AG04449 (cell line): ENCODE measurements around the gene PFN2.
"Not testable (repeated sequence)": the region's sequence is repeated elsewhere in the genome, so short reads cannot be mapped to it uniquely, and the experiment has no call there.

ENCODE experiments used
- CTCF ChIA-PET: fragments of 350-600 bp; formaldehyde crosslinking; extraction: SDS; loops from one replicate; lab custom pipeline; 2021; ENCODE audit warnings: antibody characterized with exemption; lab: Yijun Ruan, JAX
- POLR2A ChIA-PET: fragments of 400-600, 350-600 bp; formaldehyde crosslinking; extraction: SDS; loops from one replicate; lab custom pipeline; 2020; ENCODE audit warnings: antibody characterized with exemption, inconsistent platforms; lab: Yijun Ruan, JAX
- DNase-seq: peaks from one replicate; pipeline ENCODE4 v3.0.0-alpha.2; 2010; ENCODE audit warnings: low read depth, low spot score
- H3K4me3 ChIP-seq: 2 replicates; pipeline ENCODE4 v1.5.1; 2011; ENCODE audit warnings: low read depth, mild to moderate bottlenecking, control low read depth, low read length
- TF ChIP-seq, protein P1 (sequence below): IDR thresholded peaks from one replicate; pipeline ENCODE4 v1.5.1; 2011; ENCODE audit warnings: mild to moderate bottlenecking, moderate library complexity, low read length, control low read depth, inconsistent platforms; ENCODE audit not compliant: insufficient read depth; ENCODE audit errors: missing control alignments

PFN2 gene

DNA sequence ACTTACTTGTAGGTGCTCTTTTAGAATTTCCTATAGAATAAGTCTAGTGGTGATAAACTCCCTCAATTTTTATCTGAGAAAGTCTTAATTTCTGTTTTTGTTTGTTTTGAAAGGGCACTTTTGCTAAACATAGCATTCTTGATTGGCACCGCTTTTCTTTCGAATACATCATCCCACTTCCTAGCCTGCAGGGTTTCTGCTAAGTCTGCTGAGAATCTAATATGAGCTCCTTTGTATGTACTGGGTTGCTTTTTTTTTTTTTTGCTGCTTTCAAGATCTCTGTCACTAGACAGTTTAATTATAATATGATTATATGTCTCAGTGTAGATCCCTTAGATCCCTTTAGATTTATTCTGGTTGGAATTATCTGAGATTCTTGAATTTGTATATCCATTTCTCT, 21.5 kb downstream of the PFN2 start:
- no peak for DNase-seq
- H3K4me3 ChIP-seq: no peak overlapping the region
- TF ChIP-seq, protein P1, sequence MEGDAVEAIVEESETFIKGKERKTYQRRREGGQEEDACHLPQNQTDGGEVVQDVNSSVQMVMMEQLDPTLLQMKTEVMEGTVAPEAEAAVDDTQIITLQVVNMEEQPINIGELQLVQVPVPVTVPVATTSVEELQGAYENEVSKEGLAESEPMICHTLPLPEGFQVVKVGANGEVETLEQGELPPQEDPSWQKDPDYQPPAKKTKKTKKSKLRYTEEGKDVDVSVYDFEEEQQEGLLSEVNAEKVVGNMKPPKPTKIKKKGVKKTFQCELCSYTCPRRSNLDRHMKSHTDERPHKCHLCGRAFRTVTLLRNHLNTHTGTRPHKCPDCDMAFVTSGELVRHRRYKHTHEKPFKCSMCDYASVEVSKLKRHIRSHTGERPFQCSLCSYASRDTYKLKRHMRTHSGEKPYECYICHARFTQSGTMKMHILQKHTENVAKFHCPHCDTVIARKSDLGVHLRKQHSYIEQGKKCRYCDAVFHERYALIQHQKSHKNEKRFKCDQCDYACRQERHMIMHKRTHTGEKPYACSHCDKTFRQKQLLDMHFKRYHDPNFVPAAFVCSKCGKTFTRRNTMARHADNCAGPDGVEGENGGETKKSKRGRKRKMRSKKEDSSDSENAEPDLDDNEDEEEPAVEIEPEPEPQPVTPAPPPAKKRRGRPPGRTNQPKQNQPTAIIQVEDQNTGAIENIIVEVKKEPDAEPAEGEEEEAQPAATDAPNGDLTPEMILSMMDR: no peak
- ChIA-PET POLR2A (no interaction called here), CTCF (interaction anchor here (0.9 to 2.8 kb wide), 4 partner anchors 9 to 268 kb away, joined by 3 to 19 read pairs (median 6); no protein-coding TSS in a partner anchor)

DNA sequence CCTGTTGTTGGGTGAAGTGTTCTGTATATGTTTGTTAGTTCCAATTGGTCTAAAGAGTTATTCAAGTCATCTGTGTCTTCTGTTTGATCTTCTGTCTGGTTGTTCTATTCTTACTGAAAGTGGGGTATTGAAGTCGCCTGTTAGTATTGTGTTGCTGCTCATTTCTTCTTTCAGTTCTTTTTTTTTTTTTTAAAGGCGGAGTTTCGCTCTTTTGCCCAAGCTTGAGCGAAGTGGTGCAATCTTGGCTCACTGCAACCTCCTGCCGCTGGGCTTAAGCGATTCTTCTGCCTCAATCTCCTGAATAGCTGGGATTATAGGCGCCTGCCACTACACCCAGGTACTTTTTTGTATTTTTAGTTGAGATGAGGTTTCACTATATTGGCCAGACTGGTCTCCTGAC, 23.5 kb downstream of the PFN2 start:
- TF ChIP-seq, protein P1: no peak
- POLR2A ChIA-PET: no interaction called here
- no peak overlapping the region for H3K4me3 ChIP-seq
- CTCF ChIA-PET: interaction anchor here (2.3 kb wide), 1 partner anchor 10 kb away, joined by 10 read pairs; no protein-coding TSS in a partner anchor
- no peak for DNase-seq

DNA sequence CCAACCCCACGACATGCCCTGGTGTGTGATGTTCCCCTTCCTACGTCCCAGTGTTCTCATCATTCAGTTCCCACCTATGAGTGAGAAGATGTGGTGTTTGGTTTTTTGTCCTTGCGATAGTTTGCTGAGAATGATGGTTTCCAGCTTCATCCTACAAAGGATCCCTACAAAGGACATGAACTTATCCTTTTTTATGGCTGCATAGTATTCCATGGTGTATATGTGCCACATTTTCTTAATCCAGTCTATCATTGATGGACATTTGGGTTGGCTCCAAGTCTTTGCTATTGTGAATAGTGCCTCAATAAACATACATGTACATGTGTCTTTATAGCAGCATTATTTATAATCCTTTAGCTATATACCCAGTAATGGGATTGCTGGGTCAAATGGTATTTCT, 26.7 kb downstream of the PFN2 start:
- CTCF ChIA-PET: interaction anchor here (1.6 kb wide), 1 partner anchor 240 kb away, joined by 3 read pairs; no protein-coding TSS in a partner anchor
- POLR2A ChIA-PET: not testable (repeated sequence)

DNA sequence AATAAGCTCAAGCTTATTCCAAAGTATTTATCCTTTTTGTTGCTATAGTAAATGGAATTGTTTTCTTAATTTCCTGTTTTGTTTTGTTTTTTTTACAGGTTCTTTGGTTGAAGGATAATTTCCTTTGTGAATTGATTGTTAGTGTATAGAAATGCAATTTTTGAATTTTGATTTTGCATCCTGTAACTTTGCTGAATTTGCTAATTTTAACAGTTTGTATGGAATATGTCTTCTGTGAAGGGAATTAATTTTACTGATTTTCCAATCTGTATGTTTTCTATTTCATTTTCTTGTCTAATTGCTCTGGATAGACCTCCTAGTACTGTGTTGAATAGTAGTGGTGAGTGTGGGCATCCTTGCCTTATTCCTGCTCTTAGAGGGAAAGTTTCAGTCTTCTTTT, 28.3 kb downstream of the PFN2 start:
- TF ChIP-seq, protein P1: no peak
- POLR2A ChIA-PET: no interaction called here
- CTCF ChIA-PET: interaction anchor here (0.7 to 1.2 kb wide), 2 partner anchors 242 to 285 kb away, joined by 3 read pairs; no protein-coding TSS in a partner anchor
- DNase-seq: no peak
- H3K4me3 ChIP-seq: no peak overlapping the region

More for the DNA sequence above, 26.7 kb downstream of the PFN2 start:
- not testable (repeated sequence) for H3K4me3 ChIP-seq, DNase-seq

DNA sequence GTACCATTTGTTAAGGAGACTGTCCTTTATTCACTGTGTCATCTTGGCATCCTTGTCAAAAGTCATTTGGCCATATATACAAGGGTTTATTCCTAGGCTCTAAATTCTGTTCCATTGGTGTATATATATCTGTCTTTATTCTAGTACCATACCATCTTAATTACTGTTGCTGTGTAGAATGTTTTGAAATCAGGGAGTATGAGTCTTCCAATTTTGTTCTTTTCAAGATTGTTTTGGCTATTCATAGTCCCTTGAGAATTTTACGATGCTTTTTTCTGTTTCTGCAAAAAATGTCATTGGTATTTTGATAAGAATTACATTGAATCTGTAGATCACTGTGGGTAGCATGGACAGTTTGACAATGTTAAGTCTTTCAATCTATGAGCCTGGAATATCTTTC, 28.7 kb downstream of the PFN2 start:
- POLR2A ChIA-PET: no interaction called here
- TF ChIP-seq, protein P1: no peak
- H3K4me3 ChIP-seq: no peak overlapping the region
- DNase-seq: no peak
- CTCF ChIA-PET: interaction anchor here (0.7 to 1.2 kb wide), 2 partner anchors 242 to 286 kb away, joined by 3 read pairs; no protein-coding TSS in a partner anchor

DNA sequence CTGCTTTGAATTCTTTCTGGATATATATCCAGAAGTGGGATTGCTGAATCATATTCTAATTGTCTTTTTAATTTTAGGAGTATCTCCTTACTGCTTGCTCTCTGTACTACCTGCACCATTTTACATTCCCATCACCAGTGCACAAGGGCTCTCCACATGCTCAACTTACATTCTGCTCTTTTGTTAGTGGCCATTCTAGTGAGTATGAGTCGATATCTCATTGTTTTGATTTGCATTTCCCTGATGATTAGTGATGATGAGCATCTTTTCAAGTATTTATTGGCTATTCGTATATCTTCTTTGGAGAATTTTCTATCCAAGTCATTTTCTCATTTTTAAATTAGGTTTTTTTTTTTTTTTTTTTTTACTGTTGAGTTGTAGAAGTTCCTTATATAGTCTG, 29.5 kb downstream of the PFN2 start:
- no peak for DNase-seq
- ChIA-PET POLR2A (no interaction called here), CTCF (interaction anchor here (1.2 kb wide), 1 partner anchor 243 kb away, joined by 3 read pairs; no protein-coding TSS in a partner anchor)
- TF ChIP-seq, protein P1: no peak
- no peak overlapping the region for H3K4me3 ChIP-seq

DNA sequence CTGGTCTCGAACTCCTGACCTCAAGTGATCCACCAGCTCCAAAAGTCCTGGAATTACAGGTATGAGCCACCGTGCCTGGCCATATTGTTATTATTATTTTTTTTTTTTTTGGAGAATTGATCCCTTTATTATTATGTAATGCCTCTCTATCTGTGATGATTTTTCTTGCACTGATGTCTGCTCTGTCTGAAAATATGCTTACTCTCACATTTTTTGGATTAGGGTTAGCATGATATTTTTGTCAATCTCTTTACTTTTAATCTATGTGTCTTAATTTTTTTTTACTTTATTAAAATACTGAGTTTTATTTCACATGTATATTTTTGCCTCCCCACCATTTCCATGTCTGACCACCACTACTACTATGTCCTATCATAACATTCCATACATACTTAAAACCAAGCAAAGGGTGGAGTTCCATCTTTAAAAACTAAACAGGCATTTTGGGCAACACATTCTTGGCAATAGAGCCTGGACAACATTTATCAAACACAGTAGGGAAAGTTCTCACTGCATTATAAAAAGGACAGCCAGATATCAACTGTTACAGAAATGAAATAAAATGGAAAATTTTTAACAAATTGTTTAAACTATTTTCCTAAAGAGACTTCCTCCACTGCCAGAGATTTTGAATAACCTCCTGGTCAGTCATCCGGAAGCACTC, 32.2 kb downstream of the PFN2 start:
- not testable (repeated sequence) for H3K4me3 ChIP-seq, DNase-seq
- POLR2A ChIA-PET: interaction anchor here (0.6 kb wide), 1 partner anchor 289 kb away, joined by 4 read pairs; no protein-coding TSS in a partner anchor
- CTCF ChIA-PET: interaction anchor here (2.9 to 4.5 kb wide), 7 partner anchors 12 to 288 kb away, joined by 14 to 103 read pairs (median 25); no protein-coding TSS in a partner anchor
